Smooth muscle cell (in vitro differentiated cells): Measurements from ENCODE around the gene NOTCH1. TPM values are rescaled to one million over a fixed set of nuclear protein-coding genes. Genes with fewer than 3 reads are reported as not detected.

Experiments used
- DNase-seq: peaks from one replicate; lab custom pipeline; 2025; ENCODE audit not compliant: unreplicated experiment; lab: John Stamatoyannopoulos, UW
- H2AFZ ChIP-seq: fragments of 200-600 bp; sonication (generic); 2 replicates; pipeline ENCODE4 v1.6.0; 2016; ENCODE audit warnings: antibody characterized with exemption, low read depth, mild to moderate bottlenecking
- H3F3A ChIP-seq: fragments of 200-600 bp; sonication (generic); 2 replicates; pipeline ENCODE4 v1.6.0; 2017; ENCODE audit warnings: antibody characterized with exemption, low read depth
- H3K27ac ChIP-seq: fragments of 200-600 bp; sonication (generic); 2 replicates; pipeline ENCODE4 v1.5.1; 2016; ENCODE audit warnings: low read depth, mild to moderate bottlenecking
- H3K27me3 ChIP-seq: fragments of 200-600 bp; sonication (generic); 2 replicates; pipeline ENCODE4 v1.6.1; 2016; ENCODE audit warnings: low read depth, mild to moderate bottlenecking
- H3K36me3 ChIP-seq: fragments of 200-600 bp; sonication (generic); 2 replicates; pipeline ENCODE4 v1.5.1; 2016; ENCODE audit warnings: low read depth
- H3K4me1 ChIP-seq: fragments of 200-600 bp; sonication (generic); 2 replicates; pipeline ENCODE4 v1.5.1; 2016; ENCODE audit warnings: low read depth
- H3K4me2 ChIP-seq: fragments of 200-600 bp; sonication (generic); 2 replicates; pipeline ENCODE4 v1.6.0; 2016; ENCODE audit warnings: mild to moderate bottlenecking
- H3K4me3 ChIP-seq: fragments of 200-600 bp; sonication (generic); 2 replicates; pipeline ENCODE4 v1.5.1; 2016; ENCODE audit warnings: mild to moderate bottlenecking
- H3K79me2 ChIP-seq: fragments of 200-600 bp; sonication (generic); 2 replicates; pipeline ENCODE4 v1.6.0; 2016; ENCODE audit warnings: low read depth, mild to moderate bottlenecking
- H3K9ac ChIP-seq: fragments of 200-600 bp; sonication (generic); 2 replicates; pipeline ENCODE4 v1.6.0; 2016; ENCODE audit warnings: low read depth
- H3K9me3 ChIP-seq: fragments of 200-600 bp; sonication (generic); replicated peaks from 2 replicates; pipeline ENCODE4 v1.5.1; 2016; ENCODE audit warnings: low read depth
- H4K20me1 ChIP-seq: fragments of 200-600 bp; sonication (generic); 2 replicates; pipeline ENCODE4 v1.6.0; 2016; ENCODE audit warnings: low read depth
- CTCF ChIP-seq: fragments of 200-600 bp; sonication (generic); IDR thresholded peaks from 2 replicates; pipeline ENCODE4 v1.5.1; 2017; ENCODE audit warnings: borderline replicate concordance, mild to moderate bottlenecking, antibody characterized with exemption; ENCODE audit not compliant: insufficient read depth, poor library complexity, severe bottlenecking
- WGBS: methylation state at CpG from one replicate; pipeline ENCODE4 v1.1.7; 2016; ENCODE audit warnings: low lambda C conversion rate; 5-methylcytosine and 5-hydroxymethylcytosine counted together
- polyA plus RNA-seq: library from polyadenylated mRNA; unstranded; fragments of >200 nt; fragmentation: Nextera tagmentation; extraction: Ambion mirVana; gene quantifications from 2 replicates; pipeline ENCODE4 v1.2.1, GENCODE V29; 2016
- total RNA-seq: library from RNA; depleted of rRNA; stranded (reverse); fragments of >200 nt; gene quantifications from 2 replicates; pipeline ENCODE4 v1.2.3, GENCODE V29; 2014

The NOTCH1 gene
- total and polyA plus RNA-seq, 2 experiments from 2014 or later, result 7.2 to 13.2 TPM

- Histone ChIP-seq H2AFZ (peak overlapping the region; percentile 75), H3K4me3 (peak overlapping the region; percentile 97), H4K20me1 (peaks cover 49% of the 10 kb centered on the region), H3K79me2 (peaks cover 44% of the 10 kb centered on the region), H3K9me3 (no peaks in the 10 kb centered on the region), H3K36me3 (no peaks in the 10 kb centered on the region), H3F3A (no peaks in the 10 kb centered on the region), H3K4me2 (peak overlapping the region; percentile 95), H3K27me3 (no peaks in the 10 kb centered on the region), H3K4me1 (peaks cover 39% of the 10 kb centered on the region), H3K27ac (no peak overlapping the region), H3K9ac (peak overlapping the region; percentile 62)
- WGBS, result 5% methylated on average over 4 of the region's 41 CpGs
- DNase-seq, result no peak
- TF ChIP-seq CTCF, result no peak
Measured at GRCh38 chr9:136545692-136545964, 220 bp downstream of the NOTCH1 start.

- WGBS, result under 1% methylated on average over 53 of the region's 82 CpGs
- DNase-seq, result no peak
- H3K9me3 ChIP-seq, result no peaks in the 10 kb centered on the region
- H2AFZ ChIP-seq, result peak overlapping the region; percentile 75
- peaks cover 45% of the 10 kb centered on the region for H3K79me2 ChIP-seq
- H3K4me3 ChIP-seq, result peak overlapping the region; percentile 97
- peak overlapping the region; percentile 95 for H3K4me2 ChIP-seq
- no peak overlapping the region for H3K27ac ChIP-seq
- no peaks in the 10 kb centered on the region for H3F3A ChIP-seq
- H3K4me1 ChIP-seq, result peaks cover 34% of the 10 kb centered on the region
- no peaks in the 10 kb centered on the region for H3K36me3 ChIP-seq
- TF ChIP-seq CTCF, result no peak
- H3K9ac ChIP-seq, result peak overlapping the region; percentile 62
- H4K20me1 ChIP-seq, result peaks cover 54% of the 10 kb centered on the region
- no peaks in the 10 kb centered on the region for H3K27me3 ChIP-seq
Measured at GRCh38 chr9:136544964-136545691, 720 bp downstream of the NOTCH1 start.

GRCh38 chr9:136544548-136544963 is 1.3 kb downstream of the NOTCH1 start:
- TF ChIP-seq CTCF, result no peak
- H3K4me2 ChIP-seq, result peak overlapping the region; percentile 95
- H3K4me1 ChIP-seq, result peaks cover 34% of the 10 kb centered on the region
- H3F3A ChIP-seq, result no peaks in the 10 kb centered on the region
- H3K4me3 ChIP-seq, result peak overlapping the region; percentile 97
- peaks cover 49% of the 10 kb centered on the region for H3K79me2 ChIP-seq
- no peaks in the 10 kb centered on the region for H3K27me3 ChIP-seq
- H3K27ac ChIP-seq, result no peak overlapping the region
- DNase-seq, result no peak
- H2AFZ ChIP-seq, result peak overlapping the region; percentile 75
- WGBS, result under 1% methylated on average over 25 of the region's 31 CpGs
- H4K20me1 ChIP-seq, result peaks cover 59% of the 10 kb centered on the region
- peak overlapping the region; percentile 62 for H3K9ac ChIP-seq
- H3K9me3 ChIP-seq, result no peaks in the 10 kb centered on the region
- no peaks in the 10 kb centered on the region for H3K36me3 ChIP-seq
